Neuron (in vitro differentiated cells): ENCODE measurements around the gene DGAT2.

Experiments used
- H2AFZ ChIP-seq: one replicate; pipeline ENCODE4 v1.6.1; 2013; ENCODE audit warnings: low read depth, mild to moderate bottlenecking, inconsistent platforms, low read length, moderate library complexity
- H3K27me3 ChIP-seq: one replicate; pipeline ENCODE4 v1.6.1; 2013; ENCODE audit warnings: low read length; ENCODE audit not compliant: insufficient read depth
- H3K36me3 ChIP-seq: one replicate; pipeline ENCODE4 v1.6.1; 2013; ENCODE audit warnings: low read length; ENCODE audit not compliant: insufficient read depth
- H3K4me1 ChIP-seq: one replicate; pipeline ENCODE4 v1.6.1; 2013; ENCODE audit warnings: low read length; ENCODE audit not compliant: insufficient read depth
- H3K4me3 ChIP-seq: 2 replicates; pipeline ENCODE4 v1.5.1; 2013; ENCODE audit warnings: mild to moderate bottlenecking, low read length, moderate library complexity
- H3K9me3 ChIP-seq: one replicate; pipeline ENCODE4 v1.6.1; 2013; ENCODE audit warnings: low read length

The DGAT2 gene

DNA sequence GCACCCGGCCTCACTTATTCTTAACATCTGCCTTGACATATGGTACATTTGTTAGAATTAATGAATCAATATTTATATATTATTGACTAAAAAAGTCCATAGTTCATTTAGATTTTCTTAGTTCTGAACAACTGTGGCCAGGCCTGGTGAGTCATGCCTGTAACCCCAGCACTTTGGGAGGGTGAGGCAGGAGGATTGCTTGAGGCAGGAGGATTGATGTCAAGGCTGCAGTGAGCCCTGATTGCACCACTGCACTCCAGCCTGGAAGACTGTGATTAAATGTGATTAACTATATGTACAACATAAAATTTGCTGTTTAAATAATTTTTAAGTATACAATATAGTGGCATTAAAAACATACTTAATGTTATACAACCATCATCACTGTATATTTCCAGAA lies 52.1 kb downstream of the DGAT2 start:
- Histone ChIP-seq H3K9me3 (no peaks in the 10 kb centered on the region), H2AFZ (no peak overlapping the region), H3K4me3 (no peak overlapping the region), H3K36me3 (no peaks in the 10 kb centered on the region), H3K27me3 (no peaks in the 10 kb centered on the region), H3K4me1 (peaks cover 16% of the 10 kb centered on the region)

GRCh38 chr11:75821202-75821601 lies 52.6 kb downstream of the DGAT2 start:
- Histone ChIP-seq H3K4me3 (no peak overlapping the region), H3K9me3 (no peaks in the 10 kb centered on the region), H3K4me1 (peaks cover 12% of the 10 kb centered on the region), H3K27me3 (no peaks in the 10 kb centered on the region), H2AFZ (no peak overlapping the region), H3K36me3 (no peaks in the 10 kb centered on the region)

GRCh38 chr11:75822541-75822940 lies 54.0 kb downstream of the DGAT2 start:
- Histone ChIP-seq H3K4me1 (no peaks in the 10 kb centered on the region), H3K36me3 (no peaks in the 10 kb centered on the region), H2AFZ (no peak overlapping the region), H3K9me3 (no peaks in the 10 kb centered on the region), H3K4me3 (no peak overlapping the region), H3K27me3 (no peaks in the 10 kb centered on the region)

- Histone ChIP-seq H3K4me3 (no peak overlapping the region), H2AFZ (no peak overlapping the region), H3K36me3 (no peaks in the 10 kb centered on the region), H3K4me1 (no peaks in the 10 kb centered on the region), H3K27me3 (no peaks in the 10 kb centered on the region), H3K9me3 (no peaks in the 10 kb centered on the region)
Measured at GRCh38 chr11:75823415-75823814, 54.8 kb downstream of the DGAT2 start.

- Histone ChIP-seq H3K36me3 (no peaks in the 10 kb centered on the region), H3K9me3 (no peaks in the 10 kb centered on the region), H2AFZ (no peak overlapping the region), H3K4me3 (no peak overlapping the region), H3K4me1 (no peaks in the 10 kb centered on the region), H3K27me3 (no peaks in the 10 kb centered on the region)
Measured at GRCh38 chr11:75823946-75824345, 55.4 kb downstream of the DGAT2 start.

- Histone ChIP-seq H3K4me1 (no peaks in the 10 kb centered on the region), H3K9me3 (no peaks in the 10 kb centered on the region), H3K36me3 (no peaks in the 10 kb centered on the region), H2AFZ (no peak overlapping the region), H3K27me3 (no peaks in the 10 kb centered on the region), H3K4me3 (no peak overlapping the region)
Measured at GRCh38 chr11:75826461-75827230, 58.1 kb downstream of the DGAT2 start.

GRCh38 chr11:75827562-75827961 lies 59.0 kb downstream of the DGAT2 start:
- Histone ChIP-seq H3K4me1 (peaks cover 1% of the 10 kb centered on the region), H3K27me3 (no peaks in the 10 kb centered on the region), H3K36me3 (no peaks in the 10 kb centered on the region), H3K4me3 (no peak overlapping the region), H2AFZ (no peak overlapping the region), H3K9me3 (no peaks in the 10 kb centered on the region)

DNA sequence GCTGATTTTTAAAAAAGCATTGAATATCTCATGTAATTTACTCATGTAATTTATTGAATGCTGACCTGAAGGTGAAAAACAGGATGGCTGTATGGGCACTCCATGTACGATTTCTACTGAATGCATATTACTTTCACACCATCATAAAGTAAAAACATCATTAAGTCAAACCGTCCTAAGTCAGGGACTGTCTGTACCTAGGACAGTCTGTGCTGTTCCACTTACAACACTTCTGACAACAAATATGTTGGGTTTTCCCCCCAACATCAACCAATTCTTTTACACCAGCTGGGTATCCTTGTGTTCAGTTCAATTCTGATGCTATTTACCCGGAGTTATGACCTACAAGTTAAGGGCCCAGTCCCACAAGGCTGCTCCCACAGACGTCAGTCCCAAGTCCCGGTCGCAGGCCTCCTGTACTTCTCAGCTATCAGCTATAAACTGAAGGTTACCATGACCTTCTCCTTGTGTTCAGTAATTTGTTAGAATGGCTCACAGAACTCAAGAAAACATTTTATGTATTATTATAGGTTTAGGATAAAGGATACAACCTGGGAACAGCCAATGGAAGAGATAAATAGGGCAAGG lies 63.4 kb downstream of the DGAT2 start:
- H3K36me3 ChIP-seq, result no peaks in the 10 kb centered on the region
- H3K27me3 ChIP-seq, result no peaks in the 10 kb centered on the region
- peaks cover 4% of the 10 kb centered on the region for H3K4me1 ChIP-seq
- no peak overlapping the region for H3K4me3 ChIP-seq
- no peaks in the 10 kb centered on the region for H3K9me3 ChIP-seq
- H2AFZ ChIP-seq, result no peak overlapping the region

DNA sequence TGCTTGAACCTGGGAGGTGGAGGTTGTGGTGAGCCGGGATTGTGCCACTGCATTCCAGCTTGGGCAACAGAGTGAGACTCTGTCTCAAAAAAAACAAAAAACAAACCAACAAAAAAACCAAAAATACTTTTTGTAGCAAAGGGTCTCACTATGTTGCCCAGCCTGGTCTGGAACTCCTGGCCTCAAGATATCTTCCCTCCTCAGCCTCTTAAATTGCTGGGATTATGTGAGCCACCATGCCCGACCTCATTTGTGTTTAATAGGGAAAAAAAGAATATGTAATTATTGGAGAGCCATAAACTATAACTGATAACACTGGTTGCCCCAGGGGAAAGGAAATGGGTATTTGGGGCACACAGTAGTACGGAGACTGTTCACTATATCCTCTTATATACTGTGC lies 66.2 kb downstream of the DGAT2 start:
- H3K27me3 ChIP-seq, result no peaks in the 10 kb centered on the region
- peaks cover 4% of the 10 kb centered on the region for H3K4me1 ChIP-seq
- H3K4me3 ChIP-seq, result no peak overlapping the region
- H3K36me3 ChIP-seq, result no peaks in the 10 kb centered on the region
- H2AFZ ChIP-seq, result no peak overlapping the region
- no peaks in the 10 kb centered on the region for H3K9me3 ChIP-seq

GRCh38 chr11:75836417-75836816 lies 67.8 kb downstream of the DGAT2 start:
- no peak overlapping the region for H2AFZ ChIP-seq
- H3K27me3 ChIP-seq, result no peaks in the 10 kb centered on the region
- H3K9me3 ChIP-seq, result no peaks in the 10 kb centered on the region
- H3K36me3 ChIP-seq, result no peaks in the 10 kb centered on the region
- H3K4me1 ChIP-seq, result peaks cover 4% of the 10 kb centered on the region
- H3K4me3 ChIP-seq, result no peak overlapping the region

DNA sequence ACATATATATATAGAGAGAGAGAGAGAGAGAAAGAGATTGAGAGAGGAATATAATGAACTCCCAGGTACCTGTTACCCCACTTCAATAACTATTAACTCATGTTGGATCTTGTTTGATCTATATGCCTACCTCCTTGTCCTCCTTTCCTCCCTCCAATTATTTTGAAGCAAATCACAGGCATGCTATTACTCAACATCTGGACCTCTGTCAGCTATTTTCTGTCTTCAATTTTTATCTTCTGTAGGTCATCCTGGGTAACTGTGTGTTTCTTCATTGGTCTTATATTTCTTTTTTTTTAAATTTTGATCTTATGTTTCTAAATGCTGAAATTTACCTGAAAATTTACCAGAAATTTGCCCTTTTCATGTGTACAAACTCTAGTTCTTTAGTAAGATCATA lies 71.3 kb downstream of the DGAT2 start:
- no peaks in the 10 kb centered on the region for H3K27me3 ChIP-seq
- H3K4me3 ChIP-seq, result no peak overlapping the region
- no peaks in the 10 kb centered on the region for H3K9me3 ChIP-seq
- no peaks in the 10 kb centered on the region for H3K36me3 ChIP-seq
- H2AFZ ChIP-seq, result no peak overlapping the region
- H3K4me1 ChIP-seq, result no peaks in the 10 kb centered on the region

- no peaks in the 10 kb centered on the region for H3K36me3 ChIP-seq
- H3K9me3 ChIP-seq, result no peaks in the 10 kb centered on the region
- no peaks in the 10 kb centered on the region for H3K27me3 ChIP-seq
- H2AFZ ChIP-seq, result no peak overlapping the region
- no peak overlapping the region for H3K4me3 ChIP-seq
- H3K4me1 ChIP-seq, result no peaks in the 10 kb centered on the region
Measured at GRCh38 chr11:75840522-75840921, 71.9 kb downstream of the DGAT2 start.

DNA sequence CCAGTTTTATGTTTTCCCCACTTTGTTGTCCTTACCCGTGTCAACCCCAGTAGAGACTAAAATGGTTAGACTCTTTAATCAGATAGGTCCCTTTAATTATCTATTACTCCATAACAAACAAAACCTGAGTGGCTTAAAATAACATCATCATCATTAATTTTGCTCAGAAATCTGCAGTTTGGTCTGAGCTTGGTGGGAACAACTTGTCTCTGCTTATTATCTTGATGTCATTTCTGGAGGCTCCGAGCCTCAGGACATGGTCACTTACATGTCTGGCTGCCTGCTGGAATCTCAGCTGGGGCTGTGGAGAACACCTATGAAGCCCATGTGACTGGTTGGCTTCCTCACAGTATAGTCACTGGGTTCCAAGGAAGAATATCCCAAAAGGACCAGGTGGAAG lies 73.2 kb downstream of the DGAT2 start:
- no peaks in the 10 kb centered on the region for H3K27me3 ChIP-seq
- H2AFZ ChIP-seq, result no peak overlapping the region
- H3K4me3 ChIP-seq, result no peak overlapping the region
- no peaks in the 10 kb centered on the region for H3K4me1 ChIP-seq
- no peaks in the 10 kb centered on the region for H3K36me3 ChIP-seq
- H3K9me3 ChIP-seq, result no peaks in the 10 kb centered on the region

- H3K27me3 ChIP-seq, result no peaks in the 10 kb centered on the region
- H3K36me3 ChIP-seq, result no peaks in the 10 kb centered on the region
- H3K4me3 ChIP-seq, result no peak overlapping the region
- H3K9me3 ChIP-seq, result no peaks in the 10 kb centered on the region
- no peaks in the 10 kb centered on the region for H3K4me1 ChIP-seq
- no peak overlapping the region for H2AFZ ChIP-seq
Measured at GRCh38 chr11:75845324-75845723, 76.7 kb downstream of the DGAT2 start.
